Right atrium auricular region (tissue), 2 donors: Measurements from ENCODE around the gene KCNB1. TPM values are rescaled to one million over a fixed set of nuclear protein-coding genes. Genes with fewer than 3 reads are reported as not detected.

Experiments used
- DNase-seq: peaks from one replicate; pipeline ENCODE4 v3.0.0-alpha.2; 2019; ENCODE audit warnings: low spot score
- H3K27ac ChIP-seq, 2 donors: fragments of 200-600 bp; sonication (generic); 1 replicate in 1 of 2; 2 replicates in 1 of 2; pipeline ENCODE4 v1.5.1; 2016 to 2019
- H3K27me3 ChIP-seq, 2 donors: fragments of 200-600 bp; sonication (generic); one replicate each; pipeline versions ENCODE4 v1.5.1 to v1.6.0; 2017 to 2019
- H3K36me3 ChIP-seq: fragments of 200-600 bp; sonication (generic); one replicate; pipeline ENCODE4 v1.5.1; 2016
- H3K4me1 ChIP-seq, 2 donors: fragments of 200-600 bp; sonication (generic); one replicate each; pipeline versions ENCODE4 v1.5.1 to v1.6.0; 2017 to 2019
- H3K4me3 ChIP-seq, 2 donors: fragments of 200-600 bp; sonication (generic); 1 replicate in 1 of 2; 2 replicates in 1 of 2; pipeline ENCODE4 v1.5.1; 2017 to 2019; ENCODE audit warnings: mild to moderate bottlenecking in 1 of 2, moderate library complexity in 1 of 2
- H3K9me3 ChIP-seq, 2 donors: fragments of 200-600 bp; sonication (generic); one replicate each; pipeline ENCODE4 v1.5.1; 2019
- total RNA-seq, 2 donors: library from RNA; depleted of rRNA; stranded (reverse); fragments of >200 nt; gene quantifications; one replicate each; pipeline ENCODE4 v1.1.0, GENCODE V29; 2016
- TF ChIP-seq, protein P1 (sequence below), 2 donors: fragments of 200-600 bp; sonication (generic); IDR thresholded peaks; one replicate each; pipeline ENCODE4 v1.5.1; 2019; ENCODE audit warnings: antibody characterized with exemption in 2 of 2

KCNB1 gene
- total RNA-seq, 2 donors from 2014 or later = 1.4 to 2.7 TPM

GRCh38 chr20:49406666-49407065 lies 75.8 kb downstream of the KCNB1 start:
- DNase-seq = no peak
- Histone ChIP-seq H3K27ac (no peak overlapping the region), H3K36me3 (no peaks in the 10 kb centered on the region), H3K4me3 (no peak overlapping the region), H3K9me3 (no peaks in the 10 kb centered on the region), H3K4me1 (peaks cover 0 to under 1% of the 10 kb centered on the region in 2 donors), H3K27me3 (no peaks in the 10 kb centered on the region)
- TF ChIP-seq, protein P1, sequence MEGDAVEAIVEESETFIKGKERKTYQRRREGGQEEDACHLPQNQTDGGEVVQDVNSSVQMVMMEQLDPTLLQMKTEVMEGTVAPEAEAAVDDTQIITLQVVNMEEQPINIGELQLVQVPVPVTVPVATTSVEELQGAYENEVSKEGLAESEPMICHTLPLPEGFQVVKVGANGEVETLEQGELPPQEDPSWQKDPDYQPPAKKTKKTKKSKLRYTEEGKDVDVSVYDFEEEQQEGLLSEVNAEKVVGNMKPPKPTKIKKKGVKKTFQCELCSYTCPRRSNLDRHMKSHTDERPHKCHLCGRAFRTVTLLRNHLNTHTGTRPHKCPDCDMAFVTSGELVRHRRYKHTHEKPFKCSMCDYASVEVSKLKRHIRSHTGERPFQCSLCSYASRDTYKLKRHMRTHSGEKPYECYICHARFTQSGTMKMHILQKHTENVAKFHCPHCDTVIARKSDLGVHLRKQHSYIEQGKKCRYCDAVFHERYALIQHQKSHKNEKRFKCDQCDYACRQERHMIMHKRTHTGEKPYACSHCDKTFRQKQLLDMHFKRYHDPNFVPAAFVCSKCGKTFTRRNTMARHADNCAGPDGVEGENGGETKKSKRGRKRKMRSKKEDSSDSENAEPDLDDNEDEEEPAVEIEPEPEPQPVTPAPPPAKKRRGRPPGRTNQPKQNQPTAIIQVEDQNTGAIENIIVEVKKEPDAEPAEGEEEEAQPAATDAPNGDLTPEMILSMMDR (IDR thresholded peaks at IDR 0.05) = no peak

DNA sequence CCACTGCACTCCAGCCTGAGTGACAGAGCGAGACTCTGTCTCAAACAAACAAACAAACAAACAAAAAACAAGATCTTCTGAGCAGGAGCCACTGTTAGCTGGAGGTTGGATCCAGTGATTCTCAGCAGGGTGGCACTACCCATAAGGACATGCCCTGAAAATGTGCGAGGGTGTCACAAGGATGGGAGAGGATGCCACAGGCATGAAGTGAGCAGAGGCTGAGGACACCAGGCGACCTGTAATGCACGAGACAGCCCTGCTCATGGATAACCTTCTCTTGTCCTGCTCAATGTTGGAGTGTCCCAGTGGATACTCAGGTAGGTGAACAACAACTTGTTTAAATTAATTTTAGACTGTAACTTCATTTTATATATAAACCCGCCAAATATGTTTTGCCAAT lies 76.8 kb downstream of the KCNB1 start:
- peaks cover 0 to 7% of the 10 kb centered on the region in 2 donors for H3K4me1 ChIP-seq
- H3K27me3 ChIP-seq = no peaks in the 10 kb centered on the region
- no peak for DNase-seq
- TF ChIP-seq, protein P1 (IDR thresholded peaks at IDR 0.05) = no peak
- H3K4me3 ChIP-seq = no peak overlapping the region
- no peaks in the 10 kb centered on the region for H3K36me3 ChIP-seq
- no peaks in the 10 kb centered on the region for H3K9me3 ChIP-seq
- H3K27ac ChIP-seq = no peak overlapping the region

DNA sequence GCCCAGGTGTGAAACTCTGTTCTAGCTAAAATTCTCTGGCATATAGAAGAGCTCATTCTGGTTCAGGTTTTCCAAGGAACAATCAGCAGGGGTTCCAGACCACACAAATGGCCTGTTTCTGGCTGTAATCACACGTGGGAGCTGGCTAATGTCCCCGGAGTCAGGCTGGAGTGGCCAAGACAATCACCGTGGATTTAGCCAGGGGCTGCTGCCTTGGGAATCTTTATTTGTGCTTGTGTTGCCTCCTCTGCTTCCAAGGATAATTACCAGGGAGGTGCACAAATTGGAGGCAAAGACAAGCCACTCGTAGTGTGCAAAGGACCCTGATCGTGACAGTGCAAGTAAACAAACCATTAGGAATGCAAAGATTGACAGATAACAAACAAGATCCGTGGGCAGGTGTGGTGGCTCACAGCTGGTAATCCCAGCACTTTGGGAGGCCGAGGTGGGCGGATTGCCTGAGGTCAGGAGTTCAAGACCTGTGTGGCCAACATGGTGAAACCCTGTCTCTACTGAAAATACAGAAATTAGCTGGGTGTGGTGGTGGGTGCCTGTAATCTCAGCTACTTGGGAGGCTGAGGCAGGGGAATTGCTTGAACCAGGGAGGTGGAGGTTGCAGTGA lies 77.3 kb downstream of the KCNB1 start:
- TF ChIP-seq, protein P1 (IDR thresholded peaks at IDR 0.05) = no peak
- no peak for DNase-seq
- H3K27ac ChIP-seq = no peak overlapping the region
- H3K4me3 ChIP-seq = no peak overlapping the region
- peaks cover 0 to 12% of the 10 kb centered on the region in 2 donors for H3K4me1 ChIP-seq
- no peaks in the 10 kb centered on the region for H3K36me3 ChIP-seq
- H3K27me3 ChIP-seq = no peaks in the 10 kb centered on the region
- no peaks in the 10 kb centered on the region for H3K9me3 ChIP-seq

GRCh38 chr20:49404461-49404860 lies 78.0 kb downstream of the KCNB1 start:
- DNase-seq = no peak
- Histone ChIP-seq H3K4me1 (peaks cover 0 to 19% of the 10 kb centered on the region in 2 donors), H3K4me3 (no peak overlapping the region), H3K27ac (no peak overlapping the region), H3K36me3 (no peaks in the 10 kb centered on the region), H3K9me3 (no peaks in the 10 kb centered on the region), H3K27me3 (no peaks in the 10 kb centered on the region)
- TF ChIP-seq, protein P1 (IDR thresholded peaks at IDR 0.05) = no peak

GRCh38 chr20:49403911-49404310 lies 78.6 kb downstream of the KCNB1 start:
- Histone ChIP-seq H3K27ac (no peak overlapping the region), H3K4me1 (peaks cover 0 to 25% of the 10 kb centered on the region in 2 donors), H3K4me3 (no peak overlapping the region), H3K27me3 (no peaks in the 10 kb centered on the region), H3K9me3 (no peaks in the 10 kb centered on the region), H3K36me3 (no peaks in the 10 kb centered on the region)
- TF ChIP-seq, protein P1 (IDR thresholded peaks at IDR 0.05) = no peak
- DNase-seq = no peak

DNA sequence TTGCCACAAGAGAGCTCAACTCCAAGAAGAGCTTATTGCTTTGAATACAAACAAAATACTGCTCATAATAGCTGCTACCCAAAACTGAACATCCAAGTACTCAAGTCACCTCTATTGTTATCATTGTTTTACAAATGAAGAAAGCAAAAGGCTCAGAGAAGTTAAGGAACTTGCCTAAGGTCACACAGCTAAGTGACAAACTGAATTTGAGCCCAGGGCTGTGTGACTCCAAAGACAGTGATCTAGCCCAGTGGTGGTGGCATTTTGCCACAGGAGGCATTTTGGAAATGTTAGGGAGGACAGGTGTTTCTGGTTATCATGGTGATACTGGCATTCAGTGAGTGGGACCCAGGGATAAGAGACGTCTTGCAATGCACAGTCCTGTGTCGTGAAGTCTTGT lies 79.5 kb downstream of the KCNB1 start:
- Histone ChIP-seq H3K4me1 (peaks cover 0 to 27% of the 10 kb centered on the region in 2 donors), H3K27ac (no peak overlapping the region), H3K27me3 (no peaks in the 10 kb centered on the region), H3K36me3 (no peaks in the 10 kb centered on the region), H3K9me3 (no peaks in the 10 kb centered on the region), H3K4me3 (no peak overlapping the region)
- no peak for DNase-seq
- TF ChIP-seq, protein P1 (IDR thresholded peaks at IDR 0.05) = no peak
